HG02943 (cell line): ENCODE measurements around the gene SLC35G1.

Experiments
- ATAC-seq: cut with Tn5 transposase; IDR thresholded peaks from one replicate; pipeline ENCODE4 v1.9.1; 2021; ENCODE audit warnings: mild to moderate bottlenecking, low read depth, moderate library complexity; ENCODE audit not compliant: unreplicated experiment

The SLC35G1 gene, protein sequence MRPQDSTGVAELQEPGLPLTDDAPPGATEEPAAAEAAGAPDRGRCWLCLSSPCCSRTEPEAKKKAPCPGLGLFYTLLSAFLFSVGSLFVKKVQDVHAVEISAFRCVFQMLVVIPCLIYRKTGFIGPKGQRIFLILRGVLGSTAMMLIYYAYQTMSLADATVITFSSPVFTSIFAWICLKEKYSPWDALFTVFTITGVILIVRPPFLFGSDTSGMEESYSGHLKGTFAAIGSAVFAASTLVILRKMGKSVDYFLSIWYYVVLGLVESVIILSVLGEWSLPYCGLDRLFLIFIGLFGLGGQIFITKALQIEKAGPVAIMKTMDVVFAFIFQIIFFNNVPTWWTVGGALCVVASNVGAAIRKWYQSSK

GRCh38 chr10:93893646-93894515 is at the start of gene SLC35G1:
TSS of gene SLC35G1 (plus strand) at chr10:93893978. CDS start at chr10:93894034, 56 bp downstream.
- peak; percentile 90 for ATAC-seq

- no peak for ATAC-seq
Observed at GRCh38 chr10:93844979-93845626, 48.7 kb upstream of the SLC35G1 start.

GRCh38 chr10:93849593-93849992 is 44.2 kb upstream of the SLC35G1 start:
- ATAC-seq = no peak

- ATAC-seq = no peak
Observed at GRCh38 chr10:93850031-93851015, 43.5 kb upstream of the SLC35G1 start.

GRCh38 chr10:93851169-93851568 is 42.6 kb upstream of the SLC35G1 start:
- no peak for ATAC-seq

GRCh38 chr10:93852476-93853095 is 41.2 kb upstream of the SLC35G1 start:
- no peak for ATAC-seq

GRCh38 chr10:93854975-93855374 is 38.8 kb upstream of the SLC35G1 start:
- ATAC-seq = no peak

GRCh38 chr10:93856349-93857145 is 37.2 kb upstream of the SLC35G1 start:
- ATAC-seq = no peak

DNA sequence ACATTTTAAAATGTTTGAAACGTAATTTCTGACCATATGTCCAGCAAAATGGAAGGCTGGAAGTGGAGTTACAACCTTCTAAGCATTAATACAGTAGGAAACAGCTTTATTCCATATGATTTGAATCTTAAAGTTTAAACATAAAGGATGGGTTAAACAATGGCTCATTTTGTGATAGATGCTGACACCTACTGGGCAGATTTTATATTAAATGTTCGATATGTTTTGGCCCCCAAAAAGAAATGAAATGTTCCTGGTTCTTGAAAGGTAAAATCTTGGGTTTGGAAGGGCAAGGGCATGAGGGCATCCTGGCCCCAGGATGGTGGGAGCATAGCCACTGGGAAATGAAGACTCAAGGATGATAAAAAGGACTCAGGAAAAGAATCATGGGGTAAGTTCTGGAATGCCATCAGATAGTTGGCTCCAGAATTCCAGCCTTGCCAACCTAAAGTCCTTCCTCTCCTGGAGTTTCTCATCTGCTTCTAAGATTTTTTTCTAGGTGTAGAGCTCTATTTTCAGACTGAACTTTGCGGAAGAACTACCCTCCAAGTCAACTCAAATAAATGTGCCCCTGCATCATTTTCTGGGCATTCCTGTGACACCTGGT is 34.6 kb upstream of the SLC35G1 start:
- no peak for ATAC-seq

- ATAC-seq = no peak
Observed at GRCh38 chr10:93861825-93862224, 32.0 kb upstream of the SLC35G1 start.

DNA sequence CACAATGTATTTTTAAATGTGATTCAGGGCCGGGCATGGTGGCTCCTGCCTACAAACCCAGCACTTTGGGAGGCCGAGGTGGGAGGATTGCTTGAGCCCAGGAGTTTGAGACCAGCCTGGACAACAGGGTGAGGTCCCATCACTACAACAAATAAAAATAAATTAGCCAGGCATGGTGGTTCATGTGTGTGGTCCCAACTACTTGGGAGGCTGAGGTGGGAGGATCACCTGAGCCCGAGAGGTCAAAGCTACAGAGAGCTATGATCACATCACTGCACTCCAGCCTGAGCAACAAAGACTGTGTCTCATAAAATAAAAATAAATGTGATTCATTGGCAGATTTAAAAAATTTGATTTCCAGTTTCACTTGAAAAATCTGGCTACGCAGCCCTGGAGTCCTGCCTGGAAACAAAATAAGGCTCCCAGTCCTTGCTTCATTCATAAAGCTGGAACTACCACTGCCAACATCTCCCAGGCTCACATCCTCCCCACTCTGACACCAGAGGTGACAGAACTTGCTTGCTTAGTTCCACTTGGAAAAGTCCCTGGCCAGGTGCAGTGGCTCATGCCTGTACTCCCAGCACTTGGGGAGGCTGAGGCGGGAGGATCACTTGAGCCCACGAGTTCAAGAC is 27.9 kb upstream of the SLC35G1 start:
- no peak for ATAC-seq

DNA sequence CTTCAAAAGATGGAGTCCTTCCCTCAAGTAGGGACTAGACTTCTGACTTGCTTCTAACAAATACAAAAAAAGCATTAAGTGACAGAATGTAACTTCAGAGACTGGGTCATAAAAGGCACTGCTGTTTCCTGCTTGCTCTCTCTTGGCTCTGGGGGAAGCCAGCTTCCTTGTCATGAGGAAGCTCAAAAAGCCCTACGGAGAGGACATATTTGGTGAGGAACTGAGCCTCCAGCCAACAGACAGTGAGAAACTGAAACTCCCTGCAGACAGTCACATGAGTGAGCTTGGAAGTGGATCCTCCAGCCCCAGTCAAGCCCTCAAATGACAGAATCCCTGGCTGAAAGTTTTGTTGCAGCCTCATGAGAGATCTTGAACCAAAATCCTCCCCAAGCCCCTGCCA is 26.3 kb upstream of the SLC35G1 start:
- no peak for ATAC-seq

- no peak for ATAC-seq
Observed at GRCh38 chr10:93871671-93872204, 22.0 kb upstream of the SLC35G1 start.

DNA sequence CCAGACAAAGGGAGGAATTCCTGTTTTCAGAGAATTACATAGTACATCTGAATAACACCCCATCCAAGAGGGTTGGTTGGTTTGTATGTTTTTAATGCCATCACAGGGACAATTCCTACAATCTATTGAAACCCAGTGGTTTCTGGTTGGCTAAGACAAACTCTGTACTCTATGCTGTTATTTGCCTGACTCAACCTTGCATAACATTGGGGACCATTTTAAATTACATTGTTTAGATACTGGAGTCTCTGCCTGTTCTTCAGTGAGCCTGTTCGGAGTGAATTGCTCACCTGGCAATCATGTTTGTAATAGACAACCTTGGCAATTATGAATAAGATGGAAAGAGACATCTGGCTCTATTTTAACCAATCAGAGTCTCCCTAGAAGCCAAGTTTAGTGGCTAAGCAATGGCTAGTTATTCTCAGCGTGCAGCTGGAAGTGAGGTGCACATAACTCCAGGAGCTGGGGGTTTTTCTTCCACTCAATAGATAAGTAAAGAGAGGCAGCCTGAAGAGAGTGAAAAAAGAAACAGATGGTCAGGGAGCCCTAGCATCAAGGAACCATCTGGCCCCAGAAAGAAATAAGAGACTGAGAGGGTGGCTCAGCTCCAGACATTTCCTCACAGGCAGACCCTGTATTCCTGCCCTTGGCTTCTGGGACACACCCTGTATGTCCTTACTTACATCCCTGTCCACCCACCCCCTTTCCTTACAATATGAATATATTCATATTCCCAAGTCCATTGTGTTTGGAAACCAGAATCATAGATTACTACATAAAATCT is 21.2 kb upstream of the SLC35G1 start:
- ATAC-seq = no peak

- ATAC-seq = no peak
Observed at GRCh38 chr10:93873420-93874115, 20.2 kb upstream of the SLC35G1 start.

GRCh38 chr10:93874309-93875031 is 19.3 kb upstream of the SLC35G1 start:
- ATAC-seq = no peak
